ENCODE data around the gene HINT2.

The HINT2 gene

GRCh38 chr9:35816708-35817107 is 1.9 kb upstream of the HINT2 start:
- H3K4me1 ChIP-seq = peaks cover 0 to 25% (median 19%) of the 10 kb centered on the region in 4 donors
- no peak for DNase-seq
- H3K36me3 ChIP-seq = no peaks in the 10 kb centered on the region
- H3K27ac ChIP-seq = no peak overlapping the region
- H3K27me3 ChIP-seq = no peaks in the 10 kb centered on the region
- no peak for TF ChIP-seq CTCF (IDR thresholded peaks at IDR 0.05)
- intact Hi-C loops (cut with DNase I; ENCODE audit: low total_unique reads) = loop anchor here (10.0 kb wide), 1 partner anchor 72 kb away; the partner anchor contains the start of genes GBA2 and RGP1
- no peak overlapping the region for H3K4me3 ChIP-seq
- H3K9me3 ChIP-seq = no peaks in the 10 kb centered on the region

- H3K4me1 ChIP-seq = peaks cover 0 to 38% (median 30%) of the 10 kb centered on the region in 4 donors
- TF ChIP-seq CTCF (IDR thresholded peaks at IDR 0.05) = no peak
- H3K9me3 ChIP-seq = no peaks in the 10 kb centered on the region
- H3K36me3 ChIP-seq = peaks cover 1 to 4% (median 3%) of the 10 kb centered on the region in 3 donors
- peak overlapping the region; percentile 72 to 90 for H3K4me3 ChIP-seq
- peak overlapping the region; percentile 90 to 97 for H3K27ac ChIP-seq
- intact Hi-C loops (cut with DNase I; ENCODE audit: low total_unique reads) = loop anchor here (2.0 to 10.0 kb wide), 2 partner anchors 15 to 69 kb away; partner anchors contain the start of genes FAM221B, GBA2, RGP1 and TMEM8B
- peak; percentile 71 to 85 for DNase-seq
- H3K27me3 ChIP-seq = no peaks in the 10 kb centered on the region
These were observed 569 bp downstream of the HINT2 start for GRCh38 chr9:35814106-35814840.

GRCh38 chr9:35813434-35814105 is 1.3 kb downstream of the HINT2 start:
- no peak overlapping the region for H3K4me3 ChIP-seq

GRCh38 chr9:35812025-35812602 is 2.7 kb downstream of the HINT2 start, which contains the start of gene SPAG8:
Gene SPAG8, minus strand, starts transcription at chr9:35812262. Its CDS starts 115 bp downstream, at chr9:35812147.
- H3K4me3 ChIP-seq = peak within 1 kb of the TSS; percentile 48 to 50
- intact Hi-C loops (cut with DNase I; ENCODE audit: low total_unique reads) = loop anchor here (10.0 kb wide), 1 partner anchor 67 kb away; the partner anchor contains the start of genes GBA2 and RGP1
- peaks cover 0 to 38% (median 30%) of the 10 kb centered on the region in 4 donors for H3K4me1 ChIP-seq
- peak; percentile 96 to 98 for DNase-seq
- no peak for TF ChIP-seq CTCF (IDR thresholded peaks at IDR 0.05)
- H3K36me3 ChIP-seq = peaks cover 14 to 26% (median 23%) of the 10 kb centered on the region in 3 donors
- H3K27me3 ChIP-seq = no peaks in the 10 kb centered on the region
- H3K27ac ChIP-seq = peak within 1 kb of the TSS; percentile 90 to 97
- H3K9me3 ChIP-seq = no peaks in the 10 kb centered on the region

More at GRCh38 chr9:35813434-35814105, 1.3 kb downstream of the HINT2 start:
- Histone ChIP-seq H3K4me1 (peaks cover 0 to 38% (median 30%) of the 10 kb centered on the region in 4 donors), H3K27ac (peak overlapping the region; percentile 90 to 97), H3K27me3 (no peaks in the 10 kb centered on the region), H3K9me3 (no peaks in the 10 kb centered on the region), H3K36me3 (peaks cover 4 to 11% (median 10%) of the 10 kb centered on the region in 3 donors)
- no peak for DNase-seq
- intact Hi-C loops (cut with DNase I; ENCODE audit: low total_unique reads) = loop anchor here (2.0 to 10.0 kb wide), 2 partner anchors 15 to 69 kb away; partner anchors contain the start of genes FAM221B, GBA2, RGP1 and TMEM8B
- no peak for TF ChIP-seq CTCF (IDR thresholded peaks at IDR 0.05)

GRCh38 chr9:35811381-35812024 is 3.3 kb downstream of the HINT2 start:
- peaks cover 18 to 32% (median 28%) of the 10 kb centered on the region in 3 donors for H3K36me3 ChIP-seq
- H3K4me1 ChIP-seq = peaks cover 0 to 38% (median 30%) of the 10 kb centered on the region in 4 donors
- H3K9me3 ChIP-seq = no peaks in the 10 kb centered on the region
- H3K27me3 ChIP-seq = no peaks in the 10 kb centered on the region
- no peak for TF ChIP-seq CTCF (IDR thresholded peaks at IDR 0.05)
- intact Hi-C loops (cut with DNase I; ENCODE audit: low total_unique reads) = loop anchor here (10.0 kb wide), 1 partner anchor 67 kb away; the partner anchor contains the start of genes GBA2 and RGP1
- no peak for DNase-seq
- peak overlapping the region; percentile 59 to 97 for H3K27ac ChIP-seq
- peak overlapping the region; percentile 48 to 50 for H3K4me3 ChIP-seq
